Tibial nerve (tissue), 4 donors: ENCODE data around the gene RNFT2. TPM values are rescaled to one million over a fixed set of nuclear protein-coding genes. Genes with fewer than 3 reads are reported as not detected.

Source experiments
- DNase-seq, 2 donors: peaks; one replicate each; pipeline ENCODE4 v3.0.0-alpha.2; 2019; ENCODE audit warnings: low spot score in 2 of 2
- H3K27ac ChIP-seq, 4 donors: fragments of 200-600 bp; sonication (generic) in 3 of 4; one replicate each; pipeline ENCODE4 v1.5.1; 2017 to 2019; ENCODE audit warnings: mild to moderate bottlenecking in 1 of 4
- H3K27me3 ChIP-seq, 2 donors: fragments of 200-600 bp; sonication (generic) in 1 of 2; one replicate each; pipeline versions ENCODE4 v1.5.1 to v1.6.0; 2017 to 2019
- H3K36me3 ChIP-seq, 3 donors: fragments of 200-600 bp; sonication (generic); one replicate each; pipeline ENCODE4 v1.5.1; 2018 to 2019
- H3K4me1 ChIP-seq, 4 donors: fragments of 200-600 bp; sonication (generic) in 3 of 4; one replicate each; pipeline ENCODE4 v1.5.1; 2017 to 2019
- H3K4me3 ChIP-seq, 4 donors: fragments of 200-600 bp; sonication (generic) in 3 of 4; one replicate each; pipeline ENCODE4 v1.5.1; 2017 to 2019; ENCODE audit warnings: mild to moderate bottlenecking in 1 of 4, moderate library complexity in 1 of 4
- H3K9me3 ChIP-seq, 4 donors: fragments of 200-600 bp; sonication (generic) in 3 of 4; one replicate each; pipeline ENCODE4 v1.5.1; 2017 to 2019
- CTCF ChIP-seq, 5 experiments: fragments of 200-600 bp in 3 of 5; fragments of 450-650 bp in 2 of 5; sonication (generic) in 3 of 5; IDR thresholded peaks; one replicate each; pipeline ENCODE4 v1.5.1; 2016 to 2019; ENCODE audit warnings: antibody characterized with exemption in 5 of 5, mild to moderate bottlenecking in 3 of 5, moderate library complexity in 2 of 5
- EP300 ChIP-seq, 2 donors: sonication (generic); formaldehyde crosslinking; IDR thresholded peaks; one replicate each; pipeline ENCODE4 v1.6.1; 2017; ENCODE audit warnings: antibody characterized with exemption in 2 of 2, mild to moderate bottlenecking in 1 of 2
- POLR2A ChIP-seq, 2 donors: fragments of 450-650 bp; IDR thresholded peaks; one replicate each; pipeline ENCODE4 v1.6.1; 2017; ENCODE audit warnings: antibody characterized with exemption in 2 of 2, mild to moderate bottlenecking in 2 of 2, moderate library complexity in 2 of 2
- WGBS, 2 donors: methylation state at CpG; one replicate each; pipeline ENCODE4 v1.1.5; 2018; 5-methylcytosine and 5-hydroxymethylcytosine counted together
- total RNA-seq, 4 donors: library from RNA; depleted of rRNA; stranded (reverse); fragments of >200 nt; gene quantifications; one replicate each; pipeline ENCODE4 v1.1.0, GENCODE V29; 2016

RNFT2 gene
- total RNA-seq, 4 donors from 2014 or later = 0.59 to 5.9 (median 2.5) TPM

- no peaks in the 10 kb centered on the region for H3K4me1 ChIP-seq
- H3K9me3 ChIP-seq = peaks cover 0 to 21% (median 4%) of the 10 kb centered on the region in 4 donors
- H3K4me3 ChIP-seq = no peak overlapping the region
- WGBS, 2 donors = 93 to 99% methylated on average over 3 of the region's 3 CpGs
- DNase-seq = no peak
- H3K36me3 ChIP-seq = peaks cover 0 to 5% (median 0%) of the 10 kb centered on the region in 3 donors
- TF ChIP-seq POLR2A (IDR thresholded peaks at IDR 0.05) (no peak), EP300 (IDR thresholded peaks at IDR 0.05) (no peak), CTCF (IDR thresholded peaks at IDR 0.05) (no peak)
- no peaks in the 10 kb centered on the region for H3K27me3 ChIP-seq
- no peak overlapping the region for H3K27ac ChIP-seq
These were observed 63.9 kb downstream of the RNFT2 start for GRCh38 chr12:116802018-116802417.

- 80 to 88% methylated on average over 7 of the region's 7 CpGs for WGBS, 2 donors
- DNase-seq = no peak
These were observed 65.1 kb downstream of the RNFT2 start for GRCh38 chr12:116803013-116803736.

GRCh38 chr12:116804051-116804450 is 65.9 kb downstream of the RNFT2 start:
- Histone ChIP-seq H3K36me3 (no peaks in the 10 kb centered on the region), H3K27ac (no peak overlapping the region), H3K4me1 (no peaks in the 10 kb centered on the region), H3K9me3 (peaks cover 0 to 8% (median 0%) of the 10 kb centered on the region in 4 donors), H3K27me3 (no peaks in the 10 kb centered on the region), H3K4me3 (no peak overlapping the region)
- DNase-seq = no peak
- WGBS, 2 donors = 0% methylated on average over 1 of the region's 1 CpG
- no peak for TF ChIP-seq CTCF (IDR thresholded peaks at IDR 0.05)
- TF ChIP-seq POLR2A (IDR thresholded peaks at IDR 0.05) = no peak
- TF ChIP-seq EP300 (IDR thresholded peaks at IDR 0.05) = no peak

More at GRCh38 chr12:116803013-116803736, 65.1 kb downstream of the RNFT2 start:
- peaks cover 0 to 17% (median 3%) of the 10 kb centered on the region in 4 donors for H3K9me3 ChIP-seq
- TF ChIP-seq CTCF (IDR thresholded peaks at IDR 0.05) (no peak), EP300 (IDR thresholded peaks at IDR 0.05) (no peak), POLR2A (IDR thresholded peaks at IDR 0.05) (no peak)
- H3K4me1 ChIP-seq = no peaks in the 10 kb centered on the region
- H3K27ac ChIP-seq = no peak overlapping the region
- peaks cover 0 to 5% (median 0%) of the 10 kb centered on the region in 3 donors for H3K36me3 ChIP-seq
- H3K4me3 ChIP-seq = no peak overlapping the region
- no peaks in the 10 kb centered on the region for H3K27me3 ChIP-seq

GRCh38 chr12:116806845-116807440 is 68.8 kb downstream of the RNFT2 start:
- WGBS, 2 donors = 88 to 91% methylated on average over 10 of the region's 10 CpGs
- no peaks in the 10 kb centered on the region for H3K9me3 ChIP-seq
- H3K4me3 ChIP-seq = no peak overlapping the region
- H3K36me3 ChIP-seq = no peaks in the 10 kb centered on the region
- H3K4me1 ChIP-seq = no peaks in the 10 kb centered on the region
- no peak for TF ChIP-seq EP300 (IDR thresholded peaks at IDR 0.05)
- TF ChIP-seq POLR2A (IDR thresholded peaks at IDR 0.05) = no peak
- TF ChIP-seq CTCF (IDR thresholded peaks at IDR 0.05) = no peak
- no peak for DNase-seq
- H3K27me3 ChIP-seq = no peaks in the 10 kb centered on the region
- no peak overlapping the region for H3K27ac ChIP-seq

- TF ChIP-seq EP300 (IDR thresholded peaks at IDR 0.05) (no peak), POLR2A (IDR thresholded peaks at IDR 0.05) (no peak), CTCF (IDR thresholded peaks at IDR 0.05) (no peak)
- no peak overlapping the region for H3K27ac ChIP-seq
- no peaks in the 10 kb centered on the region for H3K4me1 ChIP-seq
- H3K36me3 ChIP-seq = no peaks in the 10 kb centered on the region
- no peaks in the 10 kb centered on the region for H3K27me3 ChIP-seq
- H3K9me3 ChIP-seq = no peaks in the 10 kb centered on the region
- DNase-seq = no peak
- no peak overlapping the region for H3K4me3 ChIP-seq
- WGBS, 2 donors = 92 to 93% methylated on average over 6 of the region's 6 CpGs
These were observed 69.4 kb downstream of the RNFT2 start for GRCh38 chr12:116807546-116807945.
